GM21576 (cell line): ENCODE data around the gene PXMP4.
"Not testable (repeated sequence)": the region's sequence is repeated elsewhere in the genome, so short reads cannot be mapped to it uniquely, and the experiment has no call there.

Source experiments
- ATAC-seq: cut with Tn5 transposase; IDR thresholded peaks from one replicate; pipeline ENCODE4 v1.9.1; 2021; ENCODE audit warnings: mild to moderate bottlenecking, moderate library complexity; ENCODE audit not compliant: unreplicated experiment

Gene PXMP4

GRCh38 chr20:33719989-33720709 is at the start of gene PXMP4:
Gene PXMP4 (minus strand): TSS chr20:33720310. CDS start chr20:33720207, 103 bp downstream.
- peak; percentile 92 for ATAC-seq

- ATAC-seq = no peak
These were observed 48.9 kb upstream of the PXMP4 start for GRCh38 chr20:33769043-33769442.

- no peak for ATAC-seq
These were observed 47.6 kb upstream of the PXMP4 start for GRCh38 chr20:33767777-33768138.

GRCh38 chr20:33766686-33767085 is 46.6 kb upstream of the PXMP4 start:
- no peak for ATAC-seq

DNA sequence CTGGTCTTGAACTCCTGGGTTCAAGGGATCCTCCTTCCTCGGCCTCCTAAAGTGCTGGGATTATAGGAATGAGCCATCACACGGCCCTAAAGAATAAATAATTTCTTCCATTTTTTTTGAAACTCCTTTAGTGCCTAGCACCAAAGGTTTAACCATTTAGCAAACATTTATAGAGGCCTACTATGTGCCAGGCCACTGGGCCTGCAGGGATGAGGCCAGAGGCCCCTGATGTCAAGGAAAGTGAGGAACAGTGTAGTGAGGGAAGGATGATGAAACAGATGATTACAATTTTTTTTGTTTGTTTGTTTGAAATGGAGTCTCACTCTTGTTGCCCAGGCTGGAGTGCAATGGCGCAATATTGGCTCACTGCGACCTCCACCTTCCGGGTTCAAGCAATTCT is 45.5 kb upstream of the PXMP4 start:
- no peak for ATAC-seq

GRCh38 chr20:33765099-33765498 is 45.0 kb upstream of the PXMP4 start:
- ATAC-seq = no peak

DNA sequence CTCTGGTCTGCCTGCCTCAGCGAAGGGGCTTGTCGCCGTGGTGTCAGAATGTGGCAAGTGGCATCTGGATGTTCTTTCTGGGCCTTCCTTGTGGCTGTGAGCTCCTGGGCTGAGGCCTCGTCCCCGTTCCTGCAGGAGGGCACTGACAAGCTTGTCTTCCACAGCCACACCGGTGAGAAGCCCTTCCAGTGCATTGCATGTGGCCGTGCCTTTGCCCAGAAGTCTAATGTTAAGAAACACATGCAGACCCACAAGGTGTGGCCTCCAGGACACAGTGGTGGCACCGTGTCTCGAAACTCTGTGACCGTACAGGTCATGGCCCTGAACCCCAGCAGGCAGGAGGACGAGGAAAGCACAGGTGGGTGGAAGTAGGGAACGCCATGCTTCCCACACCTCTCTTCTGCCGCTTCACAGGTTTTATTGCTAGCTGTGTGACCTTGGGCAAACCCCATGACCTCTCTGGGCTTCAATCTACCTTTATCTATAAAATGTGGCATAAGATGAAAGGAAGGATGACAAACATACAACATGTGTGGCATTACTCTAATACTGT is 41.7 kb upstream of the PXMP4 start:
- ATAC-seq = no peak

DNA sequence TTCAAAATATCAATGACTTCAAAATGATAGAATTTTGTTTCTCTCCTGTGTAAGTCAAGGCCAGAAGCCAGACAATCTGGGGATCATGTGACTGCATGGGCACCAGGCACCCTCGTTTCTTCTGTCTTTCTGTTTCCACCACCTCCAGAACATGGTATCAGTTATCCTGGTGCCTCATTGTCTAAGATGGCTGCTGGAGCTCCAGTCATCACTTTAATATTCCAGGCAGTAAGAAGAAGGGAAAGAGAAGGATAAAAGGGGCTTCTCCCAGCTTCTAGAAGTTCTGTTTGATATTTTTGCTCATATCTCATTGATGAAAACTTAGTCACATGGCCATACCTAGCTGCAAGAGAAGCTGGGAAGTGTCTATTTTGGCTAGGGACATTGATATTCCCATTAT is 37.3 kb upstream of the PXMP4 start:
- ATAC-seq = no peak

GRCh38 chr20:33757046-33757445 is 36.9 kb upstream of the PXMP4 start:
- ATAC-seq = no peak

GRCh38 chr20:33755936-33756490 is 35.9 kb upstream of the PXMP4 start:
- not testable (repeated sequence) for ATAC-seq

GRCh38 chr20:33753763-33754162 is 33.7 kb upstream of the PXMP4 start:
- no peak for ATAC-seq

- no peak for ATAC-seq
These were observed 33.0 kb upstream of the PXMP4 start for GRCh38 chr20:33753143-33753542.

DNA sequence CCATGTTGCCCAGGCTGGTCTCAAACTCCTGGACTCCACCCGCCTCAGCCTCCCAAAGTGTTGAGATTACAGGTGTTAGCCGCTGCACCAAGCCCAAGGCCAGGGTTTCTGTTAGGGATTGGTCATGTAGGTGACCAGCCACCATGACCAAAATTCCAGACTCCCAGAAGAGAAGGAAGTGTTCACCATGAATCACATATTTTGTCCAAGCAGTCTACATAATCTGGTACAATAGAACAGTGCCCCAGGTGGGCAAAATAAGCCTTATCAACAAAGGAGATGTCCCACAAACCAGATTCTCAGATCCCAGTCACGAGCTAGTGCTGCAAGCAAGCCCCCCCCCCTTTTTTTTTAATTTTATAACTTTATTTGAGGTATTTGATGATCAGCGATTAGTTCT is 31.7 kb upstream of the PXMP4 start:
- ATAC-seq = no peak

GRCh38 chr20:33746325-33746998 is 26.4 kb upstream of the PXMP4 start:
- ATAC-seq = no peak

- no peak for ATAC-seq
These were observed 24.8 kb upstream of the PXMP4 start for GRCh38 chr20:33744773-33745385.

GRCh38 chr20:33744181-33744580 is 24.1 kb upstream of the PXMP4 start:
- ATAC-seq = no peak

GRCh38 chr20:33740189-33740588 is 20.1 kb upstream of the PXMP4 start:
- ATAC-seq = no peak

DNA sequence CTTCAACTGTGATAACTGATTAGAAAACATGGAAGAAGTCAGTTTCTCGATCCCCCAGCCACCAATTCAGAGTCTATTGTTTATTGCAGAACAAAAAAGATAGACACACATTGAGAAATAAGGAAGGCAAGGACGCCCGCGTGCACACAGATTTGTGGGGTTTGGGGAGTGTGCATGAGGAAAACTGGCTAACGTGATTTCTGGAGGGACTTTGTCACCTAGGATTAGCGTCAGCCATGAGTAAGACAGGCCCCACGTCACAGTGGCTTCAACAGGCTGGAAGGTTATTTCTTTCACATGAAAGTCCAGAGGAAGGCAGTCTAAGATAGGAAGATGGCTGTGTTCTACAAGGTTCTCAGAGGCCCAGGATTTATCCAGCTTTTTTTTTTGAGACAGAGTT is 19.4 kb upstream of the PXMP4 start:
- no peak for ATAC-seq

- ATAC-seq = no peak
These were observed 16.9 kb upstream of the PXMP4 start for GRCh38 chr20:33736962-33737361.

- ATAC-seq = no peak
These were observed 13.8 kb upstream of the PXMP4 start for GRCh38 chr20:33733654-33734576.
